ENCODE measurements around the gene IPO8. TPM values are rescaled to one million over a fixed set of nuclear protein-coding genes. Genes with fewer than 3 reads are reported as not detected.
"Not testable (repeated sequence)": the region's sequence is repeated elsewhere in the genome, so short reads cannot be mapped to it uniquely, and the experiment has no call there.

The IPO8 gene
- total RNA-seq, 1 experiment from 2014 or later, result 48.0 TPM

- Histone ChIP-seq H3K56ac (ENCODE audit: insufficient read length, low read depth, low read length) (no peak overlapping the region), H3K27ac (ENCODE audit: insufficient read length, low read depth, low read length) (no peak overlapping the region), H4K91ac (ENCODE audit: insufficient read length, low read depth, low read length) (no peak overlapping the region), H3T11ph (ENCODE audit: low read length) (no peak overlapping the region), H3K4me2 (ENCODE audit: insufficient read depth, insufficient read length, low read length) (no peak overlapping the region), H2AFZ (ENCODE audit: low read length) (no peak overlapping the region), H3K79me2 (ENCODE audit: insufficient read depth, low read length) (no peaks in the 10 kb centered on the region), H4K5ac (ENCODE audit: insufficient read length, low read depth, low read length) (no peak overlapping the region), H3K9ac (ENCODE audit: extremely low read depth, insufficient read length, low read length) (no peak overlapping the region), H3K4me1 (ENCODE audit: insufficient read depth, low read length) (no peaks in the 10 kb centered on the region), H3K18ac (ENCODE audit: insufficient read length, low read depth, low read length) (no peak overlapping the region), H3K23ac (ENCODE audit: insufficient read length, low read depth, low read length) (no peak overlapping the region), H3K79me1 (ENCODE audit: insufficient read depth, low read depth, low read length, poor library complexity, severe bottlenecking) (no peaks in the 10 kb centered on the region), H3K27me3 (ENCODE audit: insufficient read depth, low read length) (no peaks in the 10 kb centered on the region), H3K14ac (ENCODE audit: insufficient read depth, low read length) (no peak overlapping the region), H4K8ac (replicated peaks; ENCODE audit: insufficient read length, low read depth, low read length) (no peak overlapping the region), H2BK20ac (ENCODE audit: low read depth, low read length, poor library complexity, severe bottlenecking) (no peak overlapping the region), H2BK120ac (ENCODE audit: low read depth, low read length, poor library complexity, severe bottlenecking) (no peak overlapping the region), H2BK5ac (ENCODE audit: insufficient read length, low read length) (no peak overlapping the region), H3K23me2 (ENCODE audit: insufficient read length, low read depth, low read length, poor library complexity, severe bottlenecking) (no peaks in the 10 kb centered on the region), H2BK12ac (ENCODE audit: insufficient read length, low read depth, low read length) (no peak overlapping the region), H4K20me1 (ENCODE audit: control insufficient read depth, insufficient read depth, insufficient read length) (no peaks in the 10 kb centered on the region), H2AK5ac (ENCODE audit: insufficient read length, low read length) (no peak overlapping the region), H3K9me3 (ENCODE audit: control insufficient read depth, low read depth, low read length) (no peaks in the 10 kb centered on the region), H3K4ac (ENCODE audit: low read depth, low read length) (no peak overlapping the region), H2BK15ac (ENCODE audit: low read depth, low read length) (no peak overlapping the region)
- H3K27ac Mint-ChIP-seq, result no peak overlapping the region
- DNase-seq, result no peak
- no peaks in the 10 kb centered on the region for H3K4me1 Mint-ChIP-seq
- TF ChIP-seq, protein P1, sequence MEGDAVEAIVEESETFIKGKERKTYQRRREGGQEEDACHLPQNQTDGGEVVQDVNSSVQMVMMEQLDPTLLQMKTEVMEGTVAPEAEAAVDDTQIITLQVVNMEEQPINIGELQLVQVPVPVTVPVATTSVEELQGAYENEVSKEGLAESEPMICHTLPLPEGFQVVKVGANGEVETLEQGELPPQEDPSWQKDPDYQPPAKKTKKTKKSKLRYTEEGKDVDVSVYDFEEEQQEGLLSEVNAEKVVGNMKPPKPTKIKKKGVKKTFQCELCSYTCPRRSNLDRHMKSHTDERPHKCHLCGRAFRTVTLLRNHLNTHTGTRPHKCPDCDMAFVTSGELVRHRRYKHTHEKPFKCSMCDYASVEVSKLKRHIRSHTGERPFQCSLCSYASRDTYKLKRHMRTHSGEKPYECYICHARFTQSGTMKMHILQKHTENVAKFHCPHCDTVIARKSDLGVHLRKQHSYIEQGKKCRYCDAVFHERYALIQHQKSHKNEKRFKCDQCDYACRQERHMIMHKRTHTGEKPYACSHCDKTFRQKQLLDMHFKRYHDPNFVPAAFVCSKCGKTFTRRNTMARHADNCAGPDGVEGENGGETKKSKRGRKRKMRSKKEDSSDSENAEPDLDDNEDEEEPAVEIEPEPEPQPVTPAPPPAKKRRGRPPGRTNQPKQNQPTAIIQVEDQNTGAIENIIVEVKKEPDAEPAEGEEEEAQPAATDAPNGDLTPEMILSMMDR (conservative IDR thresholded peaks at IDR 0.05), result no peak
- H3K9me3 Mint-ChIP-seq, result peaks cover 11 to 17% of the 10 kb centered on the region in 2 experiments; a peak in 3 of 5 replicates
- peaks cover 0 to 10% (median 2%) of the 10 kb centered on the region in 3 experiments; a peak in 4 of 7 replicates for H3K36me3 Mint-ChIP-seq (ENCODE audit: insufficient read depth in 1 of 3, low read depth in 3 of 3)
- H3K27me3 Mint-ChIP-seq (ENCODE audit: low read depth), result peaks cover 2% of the 10 kb centered on the region
- H3K4me3 Mint-ChIP-seq, result no peak overlapping the region
- no CpG with 5 or more reads among the region's 1 CpG for WGBS (ENCODE audit: extremely low coverage, insufficient read length, low lambda C conversion rate)
Observed at GRCh38 chr12:30594509-30594908, 101.2 kb downstream of the IPO8 start.

- H3K27me3 Mint-ChIP-seq (ENCODE audit: low read depth), result not testable (repeated sequence)
- WGBS (ENCODE audit: extremely low coverage, insufficient read length, low lambda C conversion rate), result no CpG with 5 or more reads among the region's 13 CpGs
Observed at GRCh38 chr12:30588572-30588971, 107.1 kb downstream of the IPO8 start.

More at GRCh38 chr12:30588572-30588971, 107.1 kb downstream of the IPO8 start:
- not testable (repeated sequence) for H3K27me3 ChIP-seq (ENCODE audit: insufficient read depth, low read length); DNase-seq; H3K4ac ChIP-seq (ENCODE audit: low read depth, low read length); H3K23me2 ChIP-seq (ENCODE audit: insufficient read length, low read depth, low read length, poor library complexity, severe bottlenecking); H3K27ac ChIP-seq (ENCODE audit: insufficient read length, low read depth, low read length); H3K4me2 ChIP-seq (ENCODE audit: insufficient read depth, insufficient read length, low read length); H2BK120ac ChIP-seq (ENCODE audit: low read depth, low read length, poor library complexity, severe bottlenecking); H3K56ac ChIP-seq (ENCODE audit: insufficient read length, low read depth, low read length); H3K4me3 Mint-ChIP-seq; H3K23ac ChIP-seq (ENCODE audit: insufficient read length, low read depth, low read length); H4K8ac ChIP-seq (replicated peaks; ENCODE audit: insufficient read length, low read depth, low read length); H2BK12ac ChIP-seq (ENCODE audit: insufficient read length, low read depth, low read length); H3K4me1 Mint-ChIP-seq; H3K4me1 ChIP-seq (ENCODE audit: insufficient read depth, low read length); H3K79me1 ChIP-seq (ENCODE audit: insufficient read depth, low read depth, low read length, poor library complexity, severe bottlenecking); H3K9ac ChIP-seq (ENCODE audit: extremely low read depth, insufficient read length, low read length); H4K5ac ChIP-seq (ENCODE audit: insufficient read length, low read depth, low read length); H3K14ac ChIP-seq (ENCODE audit: insufficient read depth, low read length); H2BK20ac ChIP-seq (ENCODE audit: low read depth, low read length, poor library complexity, severe bottlenecking); H3K18ac ChIP-seq (ENCODE audit: insufficient read length, low read depth, low read length); H3K9me3 ChIP-seq (ENCODE audit: control insufficient read depth, low read depth, low read length); H4K20me1 ChIP-seq (ENCODE audit: control insufficient read depth, insufficient read depth, insufficient read length); H2BK5ac ChIP-seq (ENCODE audit: insufficient read length, low read length); H2AK5ac ChIP-seq (ENCODE audit: insufficient read length, low read length); H2BK15ac ChIP-seq (ENCODE audit: low read depth, low read length); H2AFZ ChIP-seq (ENCODE audit: low read length); H3K27ac Mint-ChIP-seq; H3K79me2 ChIP-seq (ENCODE audit: insufficient read depth, low read length); H3T11ph ChIP-seq (ENCODE audit: low read length); H4K91ac ChIP-seq (ENCODE audit: insufficient read length, low read depth, low read length)
- H3K36me3 Mint-ChIP-seq (ENCODE audit: insufficient read depth in 1 of 3, low read depth in 3 of 3), result peaks cover 4 to 10% (median 5%) of the 10 kb centered on the region in 3 experiments
- H3K9me3 Mint-ChIP-seq, result peaks cover 6 to 11% of the 10 kb centered on the region in 2 experiments

Data from H9 (cell line).